ENCODE results near the gene ABHD2.

ABHD2 gene

DNA sequence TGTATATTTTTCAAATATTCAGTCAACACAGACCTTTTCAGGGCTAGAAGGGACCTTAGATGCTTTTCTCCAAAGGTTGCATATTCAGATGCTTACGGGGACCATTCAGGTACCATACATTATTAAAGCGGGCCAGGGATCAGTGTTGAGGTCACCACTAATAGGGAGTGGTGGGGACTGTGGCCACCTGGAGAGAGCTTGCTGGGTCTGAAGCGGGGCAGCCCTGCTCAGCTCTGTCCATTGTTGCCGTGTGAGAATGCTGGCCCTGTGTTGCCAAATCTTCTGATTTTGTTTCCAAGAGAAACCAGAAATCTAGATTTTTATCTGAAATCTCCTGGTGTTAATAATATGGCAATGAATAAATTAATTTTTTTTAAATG, 23.7 kb downstream of the ABHD2 start:
- TF ChIP-seq, protein P1, sequence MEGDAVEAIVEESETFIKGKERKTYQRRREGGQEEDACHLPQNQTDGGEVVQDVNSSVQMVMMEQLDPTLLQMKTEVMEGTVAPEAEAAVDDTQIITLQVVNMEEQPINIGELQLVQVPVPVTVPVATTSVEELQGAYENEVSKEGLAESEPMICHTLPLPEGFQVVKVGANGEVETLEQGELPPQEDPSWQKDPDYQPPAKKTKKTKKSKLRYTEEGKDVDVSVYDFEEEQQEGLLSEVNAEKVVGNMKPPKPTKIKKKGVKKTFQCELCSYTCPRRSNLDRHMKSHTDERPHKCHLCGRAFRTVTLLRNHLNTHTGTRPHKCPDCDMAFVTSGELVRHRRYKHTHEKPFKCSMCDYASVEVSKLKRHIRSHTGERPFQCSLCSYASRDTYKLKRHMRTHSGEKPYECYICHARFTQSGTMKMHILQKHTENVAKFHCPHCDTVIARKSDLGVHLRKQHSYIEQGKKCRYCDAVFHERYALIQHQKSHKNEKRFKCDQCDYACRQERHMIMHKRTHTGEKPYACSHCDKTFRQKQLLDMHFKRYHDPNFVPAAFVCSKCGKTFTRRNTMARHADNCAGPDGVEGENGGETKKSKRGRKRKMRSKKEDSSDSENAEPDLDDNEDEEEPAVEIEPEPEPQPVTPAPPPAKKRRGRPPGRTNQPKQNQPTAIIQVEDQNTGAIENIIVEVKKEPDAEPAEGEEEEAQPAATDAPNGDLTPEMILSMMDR (IDR thresholded peaks at IDR 0.05; ENCODE audit: extremely low read depth, insufficient read depth, missing control alignments) = no peak
- in situ Hi-C loops (cut with MboI; ENCODE audit: low pct_unique_long_range_greater_than_20kb, low sequenced_read_pairs, unreplicated experiment) = loop anchor here (10.0 kb wide), 1 partner anchor 47 kb away; no protein-coding TSS in a partner anchor
- DNase-seq (ENCODE audit: low spot score) = no peak

DNA sequence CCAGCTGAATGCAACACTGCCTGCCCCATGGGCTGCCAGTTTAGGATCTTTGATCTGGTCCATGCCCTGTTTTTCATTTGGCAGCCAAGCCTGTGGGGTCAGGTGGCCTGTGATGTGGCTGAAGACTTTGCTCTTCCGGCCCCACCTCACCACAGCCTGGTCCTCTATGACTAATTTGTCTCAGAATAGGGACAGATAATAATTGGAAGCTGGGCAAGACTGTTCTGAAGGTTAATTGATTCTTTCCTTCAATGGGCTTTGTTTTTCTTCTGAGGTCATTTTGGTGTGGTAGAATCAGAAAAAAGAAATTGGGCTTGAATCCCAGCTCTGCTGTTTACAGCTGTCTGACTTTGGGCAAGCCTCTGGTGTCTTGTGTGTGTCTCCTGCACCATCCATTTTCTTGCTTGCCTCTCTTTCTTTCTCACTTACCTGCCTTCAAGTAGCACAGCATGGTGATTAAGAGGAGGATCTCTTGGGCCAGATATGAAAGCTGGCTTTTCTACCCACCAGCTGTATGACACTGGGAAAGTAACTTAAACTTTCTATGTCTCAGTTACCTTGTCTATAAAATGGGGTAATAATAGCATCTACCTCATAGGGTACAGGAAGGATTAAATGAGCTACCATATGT, 24.2 kb downstream of the ABHD2 start:
- DNase-seq (ENCODE audit: low spot score) = peak; percentile 40

DNA sequence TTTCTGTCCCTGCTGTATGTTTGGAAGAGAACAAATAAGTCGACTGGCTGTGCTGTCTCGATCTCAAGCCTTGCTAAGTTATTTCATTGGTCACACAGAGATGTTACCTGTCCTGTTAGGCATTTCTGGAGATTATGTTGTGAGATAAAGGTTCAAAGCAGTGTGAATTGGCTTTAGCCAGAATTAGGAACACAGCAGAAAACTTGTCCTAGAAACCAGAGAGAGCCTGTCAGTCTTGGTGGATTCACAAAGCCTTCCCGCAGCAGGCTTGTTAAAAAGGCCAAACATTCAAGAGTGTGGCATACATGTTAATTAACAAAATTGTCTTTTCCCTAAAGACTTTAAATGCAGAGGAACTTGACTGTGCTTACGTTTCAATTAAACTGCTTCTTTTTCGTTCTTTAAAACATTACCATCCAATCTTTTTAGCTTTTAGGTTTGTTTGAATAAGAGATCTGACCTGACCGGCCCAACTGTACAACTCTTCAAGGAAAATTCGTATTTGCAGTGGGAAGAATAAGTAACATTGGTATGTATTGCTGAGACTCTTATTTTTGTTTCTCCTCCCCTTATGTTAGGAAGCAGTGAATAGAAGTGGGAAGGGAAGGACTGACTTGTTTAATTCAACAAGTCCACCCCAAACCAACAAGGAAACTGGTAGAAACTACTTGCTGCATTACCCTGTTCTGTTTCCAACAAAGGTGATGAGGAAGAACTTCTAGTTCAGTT, 25.2 kb downstream of the ABHD2 start:
- DNase-seq (ENCODE audit: low spot score) = no peak
- in situ Hi-C loops (cut with MboI; ENCODE audit: low pct_unique_long_range_greater_than_20kb, low sequenced_read_pairs, unreplicated experiment) = loop anchor here (10.0 kb wide), 1 partner anchor 49 kb away; no protein-coding TSS in a partner anchor
- TF ChIP-seq, protein P1 (IDR thresholded peaks at IDR 0.05; ENCODE audit: extremely low read depth, insufficient read depth, missing control alignments) = no peak

More for the DNA sequence above, 24.2 kb downstream of the ABHD2 start:
- in situ Hi-C loops (cut with MboI; ENCODE audit: low pct_unique_long_range_greater_than_20kb, low sequenced_read_pairs, unreplicated experiment) = loop anchor here (10.0 kb wide), 1 partner anchor 48 kb away; no protein-coding TSS in a partner anchor
- TF ChIP-seq, protein P1 (IDR thresholded peaks at IDR 0.05; ENCODE audit: extremely low read depth, insufficient read depth, missing control alignments) = no peak

- DNase-seq (ENCODE audit: low spot score) = no peak
- in situ Hi-C loops (cut with MboI; ENCODE audit: low pct_unique_long_range_greater_than_20kb, low sequenced_read_pairs, unreplicated experiment) = loop anchor here (10.0 kb wide), 1 partner anchor 50 kb away; no protein-coding TSS in a partner anchor
- TF ChIP-seq, protein P1 (IDR thresholded peaks at IDR 0.05; ENCODE audit: extremely low read depth, insufficient read depth, missing control alignments) = no peak
Observed at GRCh38 chr15:89114990-89115389, 26.7 kb downstream of the ABHD2 start.

DNA sequence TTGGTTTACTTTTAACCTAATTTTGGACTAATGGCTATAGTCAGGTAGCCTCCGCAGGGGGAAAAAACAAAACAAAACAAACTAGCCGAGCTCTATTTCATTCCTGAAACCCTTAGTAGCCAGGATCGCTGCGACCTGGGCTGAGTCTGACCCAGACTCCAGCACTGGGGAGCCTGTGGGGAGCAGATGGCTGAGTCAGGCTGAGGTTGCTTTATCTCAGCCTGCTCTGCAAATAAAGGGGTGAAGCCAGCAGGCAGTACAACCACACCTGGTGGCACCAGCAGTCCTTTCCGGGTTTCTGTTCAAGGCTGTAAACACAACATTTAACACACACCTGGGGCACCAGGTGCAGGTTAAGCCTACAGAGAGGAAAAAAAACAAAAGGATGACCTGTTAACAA, 27.3 kb downstream of the ABHD2 start:
- TF ChIP-seq, protein P1 (IDR thresholded peaks at IDR 0.05; ENCODE audit: extremely low read depth, insufficient read depth, missing control alignments) = no peak
- DNase-seq (ENCODE audit: low spot score) = no peak
- in situ Hi-C loops (cut with MboI; ENCODE audit: low pct_unique_long_range_greater_than_20kb, low sequenced_read_pairs, unreplicated experiment) = loop anchor here (10.0 kb wide), 1 partner anchor 51 kb away; no protein-coding TSS in a partner anchor

- in situ Hi-C loops (cut with MboI; ENCODE audit: low pct_unique_long_range_greater_than_20kb, low sequenced_read_pairs, unreplicated experiment) = loop anchor here (10.0 kb wide), 1 partner anchor 52 kb away; no protein-coding TSS in a partner anchor
- TF ChIP-seq, protein P1 (IDR thresholded peaks at IDR 0.05; ENCODE audit: extremely low read depth, insufficient read depth, missing control alignments) = no peak
- no peak for DNase-seq (ENCODE audit: low spot score)
Observed at GRCh38 chr15:89116404-89116803, 28.1 kb downstream of the ABHD2 start.

All from GM13977 (cell line).